ENCODE data around the gene FXYD5.

DNA sequence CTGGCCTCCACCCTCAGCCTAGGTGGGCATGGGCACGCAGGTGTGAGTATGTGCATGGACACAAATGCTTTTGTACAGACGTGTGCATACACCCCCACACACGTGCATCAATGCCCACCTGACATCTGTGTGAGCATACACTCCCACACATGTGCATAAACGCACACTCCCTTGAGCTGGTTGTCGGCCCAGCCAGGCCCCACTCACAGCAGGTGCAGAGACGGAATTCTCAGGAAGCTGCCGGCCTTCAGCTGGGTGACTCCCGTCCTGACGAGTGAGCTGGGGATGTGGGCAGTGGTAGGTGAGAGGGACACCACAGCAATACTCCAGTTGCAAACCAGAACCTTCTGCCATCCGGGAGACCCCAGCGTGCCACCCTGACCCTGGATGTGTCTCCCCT is 20.7 kb upstream of the FXYD5 start:
- no peak for TF ChIP-seq POLR2A (IDR thresholded peaks at IDR 0.05)
- no peak for TF ChIP-seq CTCF (IDR thresholded peaks at IDR 0.05 in 4 of 5, conservative IDR thresholded peaks at IDR 0.05 in 1 of 5)
